ENCODE measurements around the gene GFOD1. TPM values are rescaled to one million over a fixed set of nuclear protein-coding genes. Genes with fewer than 3 reads are reported as not detected.

Gene GFOD1
- total RNA-seq, 1 experiment from 2014 or later = 0.68 TPM

GRCh38 chr6:13478525-13478966 lies 8.9 kb downstream of the GFOD1 start:
- H4K20me1 ChIP-seq (ENCODE audit: insufficient read depth) = no peaks in the 10 kb centered on the region
- no peak overlapping the region for H2AFZ ChIP-seq
- no peak overlapping the region for H3K27ac ChIP-seq
- H3F3A ChIP-seq (ENCODE audit: insufficient read depth, low read depth) = peaks cover 24% of the 10 kb centered on the region; the same call in 1 of the 2 replicates
- no peaks in the 10 kb centered on the region for H3K27me3 ChIP-seq (ENCODE audit: insufficient read depth, low read depth)
- intact Hi-C loops (cut with micrococcal nuclease; ENCODE audit: unreplicated experiment) = loop anchor here (5.0 kb wide), 1 partner anchor 141 kb away; no protein-coding TSS in a partner anchor
- H3K9me2 ChIP-seq (ENCODE audit: insufficient read depth) = no peaks in the 10 kb centered on the region
- CTCF ChIA-PET = no interaction called here
- H3K9me3 ChIP-seq (ENCODE audit: insufficient read depth, low read depth) = no peaks in the 10 kb centered on the region
- H3K4me2 ChIP-seq = no peak overlapping the region
- no peaks in the 10 kb centered on the region for H3K36me3 ChIP-seq (ENCODE audit: low read depth)
- H3K79me2 ChIP-seq (ENCODE audit: low read depth) = peaks cover 4% of the 10 kb centered on the region; the same call in 1 of the 2 replicates
- peaks cover 51% of the 10 kb centered on the region for H3K4me1 ChIP-seq (replicated peaks; ENCODE audit: insufficient read depth)
- no peak for TF ChIP-seq CTCF (conservative IDR thresholded peaks at IDR 0.05)
- POLR2A ChIA-PET (ENCODE audit: unreplicated experiment) = no interaction called here
- no peak for DNase-seq
- BruUV-seq (replicated peaks) = no TSS peak
- no peak overlapping the region for H3K4me3 ChIP-seq

GRCh38 chr6:13474787-13475186 lies 12.6 kb downstream of the GFOD1 start:
- H3K27ac ChIP-seq = peak overlapping the region; percentile 81
- no peaks in the 10 kb centered on the region for H3K36me3 ChIP-seq (ENCODE audit: low read depth)
- no peaks in the 10 kb centered on the region for H3K9me2 ChIP-seq (ENCODE audit: insufficient read depth)
- intact Hi-C loops (cut with micrococcal nuclease; ENCODE audit: unreplicated experiment) = loop anchor here (5.0 kb wide), 1 partner anchor 137 kb away; no protein-coding TSS in a partner anchor
- peak overlapping the region; percentile 63 for H3K4me2 ChIP-seq
- H2AFZ ChIP-seq = peak overlapping the region; percentile 35; the same call in 1 of the 2 replicates
- H3K4me1 ChIP-seq (replicated peaks; ENCODE audit: insufficient read depth) = peaks cover 42% of the 10 kb centered on the region
- TF ChIP-seq EZH2 (IDR thresholded peaks at IDR 0.05; ENCODE audit: low read depth) = no peak
- TF ChIP-seq CTCF (conservative IDR thresholded peaks at IDR 0.05) = no peak
- no peaks in the 10 kb centered on the region for H4K20me1 ChIP-seq (ENCODE audit: insufficient read depth)
- CTCF ChIA-PET = no interaction called here
- no peaks in the 10 kb centered on the region for H3K27me3 ChIP-seq (ENCODE audit: insufficient read depth, low read depth)
- H3F3A ChIP-seq (ENCODE audit: insufficient read depth, low read depth) = peaks cover 18% of the 10 kb centered on the region; the same call in 1 of the 2 replicates
- H3K9me3 ChIP-seq (ENCODE audit: insufficient read depth, low read depth) = no peaks in the 10 kb centered on the region
- no TSS peak for BruUV-seq (replicated peaks)
- DNase-seq = no peak
- no peak overlapping the region for H3K4me3 ChIP-seq
- peaks cover 9% of the 10 kb centered on the region; the same call in 1 of the 2 replicates for H3K79me2 ChIP-seq (ENCODE audit: low read depth)
- POLR2A ChIA-PET (ENCODE audit: unreplicated experiment) = no interaction called here

GRCh38 chr6:13474360-13474759 lies 13.0 kb downstream of the GFOD1 start:
- POLR2A ChIA-PET (ENCODE audit: unreplicated experiment) = no interaction called here
- no peaks in the 10 kb centered on the region for H4K20me1 ChIP-seq (ENCODE audit: insufficient read depth)
- no peak overlapping the region for H3K4me3 ChIP-seq
- H3K9me3 ChIP-seq (ENCODE audit: insufficient read depth, low read depth) = no peaks in the 10 kb centered on the region
- intact Hi-C loops (cut with micrococcal nuclease; ENCODE audit: unreplicated experiment) = no loop called here
- H3F3A ChIP-seq (ENCODE audit: insufficient read depth, low read depth) = peaks cover 18% of the 10 kb centered on the region; the same call in 1 of the 2 replicates
- peak overlapping the region; percentile 63 for H3K4me2 ChIP-seq
- H3K36me3 ChIP-seq (ENCODE audit: low read depth) = no peaks in the 10 kb centered on the region
- no TSS peak for BruUV-seq (replicated peaks)
- no peaks in the 10 kb centered on the region for H3K9me2 ChIP-seq (ENCODE audit: insufficient read depth)
- TF ChIP-seq CTCF (conservative IDR thresholded peaks at IDR 0.05) = no peak
- no peak for TF ChIP-seq EZH2 (IDR thresholded peaks at IDR 0.05; ENCODE audit: low read depth)
- H3K4me1 ChIP-seq (replicated peaks; ENCODE audit: insufficient read depth) = peaks cover 42% of the 10 kb centered on the region
- H3K27ac ChIP-seq = peak overlapping the region; percentile 81
- peaks cover 9% of the 10 kb centered on the region; the same call in 1 of the 2 replicates for H3K79me2 ChIP-seq (ENCODE audit: low read depth)
- H2AFZ ChIP-seq = peak overlapping the region; percentile 35; the same call in 1 of the 2 replicates
- CTCF ChIA-PET = no interaction called here
- H3K27me3 ChIP-seq (ENCODE audit: insufficient read depth, low read depth) = no peaks in the 10 kb centered on the region
- peak in 1 of 2 experiments; percentile 91 for DNase-seq
